Left kidney (tissue), 2 donors: ENCODE data around the gene SPATA32. TPM values are rescaled to one million over a fixed set of nuclear protein-coding genes. Genes with fewer than 3 reads are reported as not detected.
"Not testable (repeated sequence)": the region's sequence is repeated elsewhere in the genome, so short reads cannot be mapped to it uniquely, and the experiment has no call there.

Experiments
- DNase-seq: peaks from one replicate; pipeline ENCODE4 v3.0.0-alpha.2; 2013
- polyA plus RNA-seq: library from polyadenylated mRNA; unstranded; fragments of 120-200 nt; gene quantifications from one replicate; pipeline ENCODE4 v1.2.1, GENCODE V29; 2013; ENCODE audit not compliant: insufficient read length

The SPATA32 gene
- polyA plus RNA-seq, 1 donor = 0.38 TPM

DNA sequence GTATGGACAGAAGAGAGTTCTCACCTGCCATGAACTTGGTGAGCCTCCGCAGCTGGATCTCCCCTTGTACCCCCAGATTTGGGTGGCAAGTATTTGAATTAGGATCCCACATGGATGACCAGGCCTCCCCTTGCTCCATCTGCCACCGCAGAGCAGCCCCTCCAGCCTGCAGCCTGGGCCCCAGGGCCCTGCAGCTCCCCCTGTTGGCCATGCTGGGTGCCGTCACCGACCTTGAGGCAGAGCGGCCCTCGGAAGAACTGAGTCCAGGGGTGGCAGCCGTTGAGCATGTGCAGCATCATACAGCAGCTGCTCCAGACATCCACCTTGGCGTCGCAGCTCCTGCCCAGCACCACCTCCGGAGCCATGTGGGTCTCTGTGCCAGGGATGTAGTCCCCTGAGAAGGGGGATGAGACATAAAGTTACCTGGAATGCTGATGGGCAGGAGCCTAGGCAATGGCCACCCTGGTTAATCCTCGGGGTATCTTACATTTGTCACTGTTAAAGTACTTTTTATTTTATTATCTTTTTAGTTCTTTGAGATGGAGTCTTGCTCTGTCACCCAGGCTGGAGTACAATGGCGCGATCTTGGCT is 9.0 kb upstream of the SPATA32 start:
- DNase-seq = no peak

DNA sequence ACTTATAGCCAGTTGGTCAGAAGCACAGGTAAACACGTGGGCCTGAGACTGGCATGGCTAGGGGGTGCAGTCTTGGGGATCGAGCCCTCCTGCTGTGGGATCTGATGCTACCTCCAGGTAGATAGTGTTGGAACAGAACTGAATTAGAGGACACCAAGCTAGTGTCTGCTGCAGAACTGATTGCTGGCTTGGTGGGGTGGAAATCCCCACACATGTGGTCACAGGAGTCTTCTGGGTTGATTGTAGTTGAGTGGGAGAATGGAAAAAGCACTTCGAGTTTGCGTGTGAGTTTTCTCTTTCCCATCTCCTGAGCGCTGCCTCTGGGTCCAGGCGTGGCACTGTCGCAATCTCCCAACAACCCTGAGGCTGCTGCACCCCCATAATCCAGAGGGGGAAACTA is 8.0 kb upstream of the SPATA32 start:
- no peak for DNase-seq

DNA sequence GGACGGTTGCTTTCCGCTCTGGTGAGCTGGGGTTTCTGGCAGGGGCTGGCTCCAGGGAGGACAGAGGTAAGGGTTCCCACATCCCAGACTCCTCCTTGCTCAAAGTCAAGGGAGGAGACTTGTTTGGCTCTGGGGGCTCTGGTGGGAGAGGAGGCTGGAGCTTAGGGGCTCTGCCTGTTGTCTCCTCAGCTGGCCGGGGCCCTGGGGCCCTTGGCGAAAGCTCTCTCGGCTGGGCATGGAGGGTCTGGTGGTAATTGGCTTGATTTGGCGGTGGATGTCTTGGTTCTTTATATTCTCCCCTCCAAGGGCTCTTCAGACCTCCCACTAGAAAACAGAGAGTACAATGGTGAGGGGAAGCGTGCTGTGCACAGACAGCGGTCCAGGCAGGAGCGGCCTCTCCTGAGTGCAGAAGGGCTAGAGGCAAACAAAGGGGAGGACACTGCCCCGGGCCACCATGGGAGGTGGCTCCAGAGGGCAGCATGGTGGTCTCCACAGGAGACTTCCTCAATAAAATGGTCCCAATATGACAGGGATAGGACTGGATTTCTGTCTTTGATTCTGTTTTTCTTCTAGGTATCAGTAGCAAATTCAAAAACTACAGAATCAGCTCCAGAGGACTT is 5.7 kb upstream of the SPATA32 start:
- DNase-seq = no peak

DNA sequence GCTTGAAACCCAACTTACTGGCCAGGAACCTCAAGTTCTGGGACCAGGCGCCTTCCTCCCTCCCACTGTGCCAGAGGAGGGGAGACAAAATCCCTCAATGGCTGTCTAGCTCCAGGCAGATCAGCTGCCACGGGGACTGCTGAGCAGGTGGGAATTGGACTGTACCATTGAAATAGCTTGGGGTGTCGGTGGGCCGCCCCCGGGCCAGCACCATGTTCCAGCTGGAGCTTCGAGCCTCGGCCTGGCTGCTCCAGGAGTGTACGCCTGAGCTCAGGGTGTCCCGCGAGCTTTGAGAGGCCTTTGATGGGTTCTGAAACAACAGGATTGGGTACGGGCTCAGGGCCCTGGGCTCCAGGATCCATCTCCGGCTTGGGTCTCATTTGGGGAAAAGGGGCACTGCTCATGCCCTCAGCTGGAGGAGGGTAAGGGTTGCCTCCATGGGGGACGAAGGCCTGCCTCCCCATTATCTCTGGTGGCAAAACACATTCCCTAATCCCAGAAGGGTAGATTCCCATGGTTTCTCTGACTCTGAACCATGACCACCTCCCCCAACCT is 4.6 kb upstream of the SPATA32 start:
- DNase-seq = no peak

DNA sequence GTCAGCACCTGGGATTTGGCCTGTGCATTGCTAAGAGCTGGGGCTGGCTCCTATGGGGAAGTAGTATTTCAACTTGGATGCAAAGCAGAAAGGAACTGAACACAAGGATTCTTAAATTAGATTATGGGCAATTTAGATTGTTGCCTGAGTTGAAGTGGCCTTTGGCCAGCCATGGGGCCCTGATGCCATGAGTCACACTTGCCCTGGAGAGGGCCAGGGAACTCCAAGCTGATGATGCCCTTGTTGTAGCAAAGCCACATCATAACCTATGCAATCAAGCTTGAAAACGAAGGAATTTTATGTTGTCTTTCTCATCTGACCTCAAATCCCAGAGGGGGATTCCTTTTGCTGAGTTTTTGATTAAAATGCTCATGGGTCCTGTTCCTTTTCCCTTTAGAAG is 3.9 kb upstream of the SPATA32 start:
- DNase-seq = no peak

DNA sequence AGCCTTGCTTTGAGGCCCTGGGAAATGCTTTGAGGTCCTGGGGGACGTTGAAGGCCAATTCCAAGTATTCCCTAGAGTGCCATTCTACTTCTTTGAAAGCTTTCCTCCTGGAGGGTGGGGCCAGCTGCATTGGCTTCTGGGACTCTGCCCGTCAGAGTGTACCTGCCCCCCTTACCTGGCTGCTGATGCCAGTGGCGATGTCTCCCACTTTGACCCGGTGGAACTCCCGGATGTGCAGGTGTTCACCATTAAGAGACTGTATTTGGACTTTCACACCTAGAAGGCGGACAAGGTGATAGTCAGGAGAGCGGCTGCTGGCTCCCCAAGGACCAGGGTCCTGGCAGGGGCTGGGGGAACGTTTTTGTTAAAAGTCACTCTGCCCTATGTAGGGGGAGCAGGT is 3.1 kb upstream of the SPATA32 start:
- DNase-seq = no peak

DNA sequence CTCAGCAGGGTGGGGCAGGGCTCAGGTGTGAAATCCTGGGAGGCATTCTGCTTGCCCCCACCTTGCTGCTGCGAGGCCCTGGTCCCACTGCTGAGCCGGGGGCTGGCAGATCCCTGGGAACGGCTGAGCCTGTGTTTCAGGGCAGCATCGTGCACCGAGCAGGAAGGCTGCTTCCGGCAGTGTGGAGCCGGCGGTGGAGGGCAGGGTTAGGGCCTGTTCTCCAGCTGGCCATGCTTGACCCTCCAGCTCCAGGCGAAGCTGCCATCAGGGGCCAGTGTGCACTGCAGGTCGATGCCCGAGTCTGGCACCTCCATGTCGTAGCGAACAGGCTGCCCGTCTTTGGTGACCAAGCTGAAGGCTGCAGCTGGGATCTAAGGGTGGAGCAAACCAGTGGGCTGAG is 2.5 kb upstream of the SPATA32 start:
- no peak for DNase-seq

DNA sequence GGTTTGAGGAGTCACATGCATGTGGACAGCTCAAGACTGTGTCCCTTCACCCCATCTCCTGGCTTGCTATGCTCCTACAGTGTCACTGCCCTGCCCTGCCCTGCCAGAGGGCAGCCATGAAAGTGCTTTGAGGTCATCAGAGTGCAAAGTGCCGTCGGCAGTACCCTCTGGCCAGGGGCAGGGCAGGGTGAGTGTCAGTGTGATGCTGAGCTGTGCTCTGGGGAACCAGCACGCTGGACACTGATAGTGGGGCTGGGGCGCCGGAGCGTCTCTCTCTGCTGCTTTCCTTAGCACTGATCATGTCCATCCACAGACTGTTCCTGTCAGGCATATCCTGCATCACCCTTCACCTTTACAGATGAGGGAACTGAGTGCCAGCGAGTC is 1.6 kb upstream of the SPATA32 start:
- no peak for DNase-seq

DNA sequence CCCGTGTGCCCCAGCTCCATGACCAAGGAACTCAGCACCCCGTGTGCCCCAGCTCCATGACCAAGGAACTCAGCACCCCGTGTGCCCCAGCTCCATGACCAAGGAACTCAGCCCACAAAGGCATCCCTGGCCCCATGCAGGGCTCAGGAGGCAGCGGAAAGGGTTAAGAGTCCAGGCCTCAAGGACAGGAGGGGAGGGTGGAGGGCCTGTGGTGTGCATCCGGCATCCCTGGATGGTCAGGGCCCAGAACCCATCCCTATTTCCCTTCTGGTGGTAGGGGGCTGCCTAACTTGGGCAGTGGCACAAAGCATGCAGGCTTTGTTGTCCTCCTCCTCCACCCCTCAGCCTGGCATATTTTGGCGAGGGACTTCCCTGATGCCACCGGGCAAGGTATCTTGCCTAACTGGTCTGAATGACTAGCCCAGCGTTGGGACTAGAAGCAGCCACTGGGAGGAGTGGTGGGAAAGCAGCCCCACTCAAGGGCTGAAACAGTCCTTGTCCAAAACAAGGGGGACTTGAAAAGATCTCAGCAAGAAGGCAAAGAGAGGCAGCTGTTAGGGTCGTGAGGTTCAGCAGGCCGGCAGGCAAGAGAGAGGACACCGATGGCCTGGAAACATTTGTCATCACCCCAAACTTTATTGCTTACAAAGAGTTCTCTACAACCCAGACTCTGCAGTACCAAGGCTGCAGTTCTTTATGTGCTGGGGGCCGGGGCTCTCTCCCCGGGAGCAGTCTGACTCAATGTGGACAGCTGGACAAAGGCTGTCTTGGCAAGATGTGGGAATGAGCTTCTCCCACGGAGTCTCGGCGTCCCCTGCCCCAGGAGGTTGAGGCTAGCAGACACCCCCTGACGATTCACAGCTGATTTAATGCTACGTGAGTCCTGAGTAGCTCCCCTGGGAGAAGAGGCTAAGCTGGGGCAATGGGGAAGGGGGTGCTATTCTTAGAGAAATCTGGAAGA is 902 bp upstream of the SPATA32 start:
- DNase-seq = no peak

DNA sequence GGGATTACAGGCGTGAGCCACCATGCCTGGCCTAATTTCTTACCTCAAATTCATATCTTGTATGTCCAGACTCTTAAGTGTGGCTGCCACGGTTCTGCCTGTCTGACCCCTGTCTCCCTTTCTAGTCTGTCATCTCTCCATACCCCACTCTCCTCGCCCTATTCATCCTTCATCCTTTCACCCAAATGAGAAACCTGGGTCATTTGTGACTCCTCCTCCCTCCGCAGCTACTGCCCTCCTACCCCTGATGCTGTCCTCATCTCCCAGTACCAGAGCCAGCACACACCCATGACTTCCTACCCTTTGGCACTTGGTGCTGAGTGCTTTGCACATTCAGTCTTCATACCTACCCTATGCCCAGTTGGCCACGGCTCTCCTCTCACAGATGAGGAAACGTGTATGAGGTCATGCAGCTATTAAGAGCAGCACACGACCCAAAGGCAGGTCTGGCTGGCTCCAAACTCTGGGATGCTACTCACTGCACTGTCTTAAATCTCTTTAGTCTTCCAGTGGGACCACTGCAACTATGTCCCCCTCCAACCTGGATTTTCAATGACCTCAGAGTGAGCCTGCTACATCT is 1.6 kb downstream of the SPATA32 start:
- no peak for DNase-seq

DNA sequence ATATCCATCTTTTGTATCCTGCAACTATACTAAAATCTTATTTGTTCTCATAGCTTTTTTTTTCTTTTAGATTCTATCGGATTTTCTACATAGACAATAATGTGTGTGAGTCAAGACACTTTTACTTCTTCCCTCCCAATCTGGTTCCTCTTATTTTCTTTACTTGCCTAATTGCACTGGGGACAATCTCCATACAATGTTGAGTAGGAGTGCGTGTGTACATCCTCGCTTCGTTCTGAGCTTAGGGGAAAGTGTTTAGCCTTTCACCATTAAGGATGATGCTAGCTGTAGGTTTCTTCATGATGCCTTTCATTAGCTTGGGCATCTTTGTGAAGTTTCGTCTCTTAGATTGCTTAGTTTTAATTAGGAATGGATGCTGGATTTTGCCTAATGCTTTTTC is 2.9 kb downstream of the SPATA32 start:
- no peak for DNase-seq

DNA sequence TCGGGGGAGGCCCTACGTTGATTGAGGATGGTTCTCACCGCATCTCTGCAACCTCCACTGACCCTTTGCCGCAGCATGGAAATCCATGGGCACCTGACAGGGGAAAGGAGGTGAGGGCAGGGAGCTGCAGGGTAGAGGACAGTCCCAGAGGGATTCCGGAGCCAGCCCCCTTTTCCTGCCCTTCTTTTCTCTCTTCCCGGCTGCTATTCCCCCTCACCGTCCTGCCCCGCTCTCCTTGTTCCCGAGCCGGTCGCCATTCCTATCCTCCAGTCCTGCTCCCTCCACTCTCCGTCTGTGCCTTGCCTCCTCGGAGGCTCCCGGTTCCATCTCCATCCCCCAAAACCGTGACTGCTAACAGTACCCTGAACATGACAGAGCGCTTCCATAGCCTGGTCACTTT is 4.8 kb downstream of the SPATA32 start:
- DNase-seq = no peak

DNA sequence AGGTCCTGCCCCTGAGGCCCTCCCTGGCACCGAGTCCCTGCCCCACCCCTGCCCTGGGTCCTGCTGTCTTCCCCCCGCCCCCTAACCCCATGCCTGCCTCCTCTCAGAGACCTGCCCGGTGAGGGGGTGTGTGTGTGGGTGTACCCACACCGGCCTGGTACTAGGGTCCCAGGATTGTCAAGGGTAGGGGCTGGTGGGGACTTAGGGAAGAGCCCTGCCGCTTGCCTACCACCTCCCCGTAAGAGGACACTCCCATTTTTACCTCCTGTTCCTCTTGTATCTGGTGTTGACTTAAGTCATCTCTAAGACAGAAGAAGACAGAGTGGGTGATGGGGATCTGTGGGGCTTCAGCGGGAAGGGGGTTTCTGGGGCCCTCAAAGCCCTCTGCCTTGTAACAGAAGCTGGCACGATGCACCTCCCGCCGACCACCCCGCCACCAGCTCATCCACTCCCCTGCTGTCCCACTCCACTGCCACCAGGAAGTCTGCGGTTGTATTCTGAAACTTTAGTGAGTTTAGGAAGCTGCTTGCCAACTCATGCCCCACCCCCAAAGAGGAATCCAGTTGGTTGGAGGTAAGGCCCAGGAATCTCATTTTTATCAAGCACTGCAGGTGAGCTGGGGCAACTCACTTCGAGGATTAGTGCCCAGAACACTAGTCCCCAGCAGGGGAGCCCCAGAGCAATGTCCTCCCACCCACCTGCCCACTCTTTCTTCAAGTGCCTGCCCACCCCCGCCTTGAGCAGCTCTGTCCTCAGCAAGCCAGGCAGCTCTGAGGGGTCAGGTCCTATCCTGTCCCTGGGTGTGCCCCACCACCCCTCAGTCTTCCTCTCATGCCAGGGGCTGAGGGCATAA is 5.6 kb downstream of the SPATA32 start:
- no peak for DNase-seq

DNA sequence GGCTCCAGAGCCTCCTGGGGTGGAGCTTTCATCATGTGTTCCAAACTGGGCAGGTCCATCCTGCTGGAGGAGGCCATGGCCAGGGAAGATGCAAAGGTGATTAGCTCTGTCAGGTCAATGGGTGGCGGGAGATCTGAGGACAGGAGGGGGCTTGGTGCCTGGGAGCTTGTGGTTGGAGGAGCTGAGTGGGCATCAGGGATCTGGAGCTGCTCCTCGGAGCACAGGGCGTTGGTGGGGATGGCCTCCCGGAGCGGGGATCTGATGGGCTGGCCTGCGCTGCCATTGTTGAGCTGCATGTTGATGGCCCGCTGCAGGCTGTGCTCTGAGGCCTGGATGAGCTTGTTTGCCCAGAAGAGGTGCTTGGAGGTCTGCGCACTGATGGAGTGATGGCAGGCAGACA is 6.5 kb downstream of the SPATA32 start:
- DNase-seq = no peak

DNA sequence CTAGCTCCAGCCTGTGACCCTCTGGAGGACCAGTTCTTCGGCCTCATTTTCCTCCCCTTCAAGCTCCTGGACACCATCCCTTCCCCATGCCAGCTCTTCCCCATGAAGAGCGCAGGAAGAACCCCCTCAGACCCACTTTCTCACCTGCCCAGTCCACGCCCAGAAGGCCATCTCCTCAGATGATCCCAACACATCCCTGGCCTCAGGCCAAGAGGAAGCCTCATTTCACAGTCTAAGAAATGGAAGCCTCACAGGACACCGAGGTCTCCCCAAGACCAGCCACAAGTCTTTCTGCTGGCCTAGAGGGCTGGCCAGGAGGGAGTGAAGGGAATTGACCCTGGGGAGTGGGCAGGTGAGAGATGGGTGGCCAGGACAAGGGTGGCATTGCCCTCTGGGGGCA is 8.0 kb downstream of the SPATA32 start:
- no peak for DNase-seq

DNA sequence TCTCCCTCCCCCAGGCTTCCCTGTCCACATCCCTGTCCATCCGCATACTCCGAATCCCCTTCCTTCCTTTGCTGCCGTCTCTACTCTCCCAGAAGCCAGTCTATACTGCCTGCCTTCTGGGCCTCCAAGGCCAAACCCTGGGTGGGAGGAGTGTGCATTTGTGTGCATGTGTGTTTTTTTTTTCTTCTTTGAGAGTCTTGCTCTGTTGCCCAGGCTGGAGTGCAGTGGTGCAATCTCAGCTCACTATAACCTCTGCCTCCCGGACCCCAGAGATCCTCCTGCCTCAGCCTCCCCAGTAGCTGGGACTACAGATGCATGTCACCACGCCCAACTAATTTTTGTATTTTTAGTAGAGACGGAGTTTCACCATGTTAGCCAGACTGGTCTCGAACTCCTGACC is 8.7 kb downstream of the SPATA32 start:
- not testable (repeated sequence) for DNase-seq

DNA sequence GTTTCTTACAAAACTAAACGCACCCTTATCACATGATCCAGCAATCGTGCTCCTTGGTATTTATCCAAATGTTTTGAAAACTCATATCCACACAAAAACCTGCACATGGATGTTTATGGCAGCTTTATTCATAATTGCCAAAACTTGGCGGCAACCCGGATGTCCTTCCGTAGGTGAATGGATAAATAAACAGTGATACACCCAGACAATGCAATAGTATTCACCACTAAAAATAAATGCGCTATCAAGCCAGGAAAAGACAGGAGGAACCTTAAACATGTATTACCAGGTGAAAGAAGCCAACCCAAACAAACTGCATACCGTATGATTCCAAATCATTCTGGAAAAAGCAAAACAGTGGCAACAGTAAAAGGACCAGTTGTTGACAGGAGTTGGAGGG is 10.0 kb downstream of the SPATA32 start:
- no peak for DNase-seq

DNA sequence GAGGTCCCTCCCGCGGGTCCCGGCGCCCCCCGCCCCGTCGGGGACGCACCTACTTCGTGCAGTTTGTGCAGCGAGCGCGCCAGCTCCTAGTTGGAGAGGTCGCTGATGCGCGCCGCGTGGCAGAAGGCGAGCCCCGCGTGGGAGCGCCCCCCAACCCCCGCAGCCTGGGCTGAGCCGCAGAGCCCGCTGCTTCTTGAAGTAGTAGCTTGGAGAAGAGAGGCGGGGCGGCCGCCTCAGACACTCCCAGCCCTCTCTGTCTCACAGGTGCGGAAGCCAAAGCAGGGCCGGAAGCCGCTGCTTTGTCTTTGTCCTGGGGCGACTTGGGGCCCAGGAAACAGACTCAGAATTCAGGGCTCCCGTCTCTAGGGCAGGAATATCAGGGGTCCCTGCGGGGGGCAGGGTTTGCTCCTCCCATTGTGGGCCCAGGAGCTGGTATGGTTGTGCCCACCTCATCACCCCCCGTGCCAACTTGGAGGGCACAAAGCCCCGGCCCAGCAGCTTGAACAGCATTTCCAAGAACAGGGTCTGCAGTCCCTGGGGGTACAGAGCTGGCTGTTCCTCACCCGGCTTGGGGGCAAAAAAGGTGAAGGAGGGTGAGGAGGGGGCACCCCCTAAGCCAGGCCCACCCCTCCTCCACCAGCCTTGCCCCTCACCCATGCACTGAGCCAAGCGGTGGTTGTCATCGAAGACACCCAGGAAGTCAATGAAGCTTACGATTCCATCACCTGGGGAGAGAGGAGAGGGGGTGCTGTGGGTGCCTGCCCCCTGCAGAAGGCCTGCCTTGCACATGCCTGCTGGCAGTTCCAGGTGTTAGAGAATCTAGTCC is 13.5 kb downstream of the SPATA32 start:
- DNase-seq = no peak

DNA sequence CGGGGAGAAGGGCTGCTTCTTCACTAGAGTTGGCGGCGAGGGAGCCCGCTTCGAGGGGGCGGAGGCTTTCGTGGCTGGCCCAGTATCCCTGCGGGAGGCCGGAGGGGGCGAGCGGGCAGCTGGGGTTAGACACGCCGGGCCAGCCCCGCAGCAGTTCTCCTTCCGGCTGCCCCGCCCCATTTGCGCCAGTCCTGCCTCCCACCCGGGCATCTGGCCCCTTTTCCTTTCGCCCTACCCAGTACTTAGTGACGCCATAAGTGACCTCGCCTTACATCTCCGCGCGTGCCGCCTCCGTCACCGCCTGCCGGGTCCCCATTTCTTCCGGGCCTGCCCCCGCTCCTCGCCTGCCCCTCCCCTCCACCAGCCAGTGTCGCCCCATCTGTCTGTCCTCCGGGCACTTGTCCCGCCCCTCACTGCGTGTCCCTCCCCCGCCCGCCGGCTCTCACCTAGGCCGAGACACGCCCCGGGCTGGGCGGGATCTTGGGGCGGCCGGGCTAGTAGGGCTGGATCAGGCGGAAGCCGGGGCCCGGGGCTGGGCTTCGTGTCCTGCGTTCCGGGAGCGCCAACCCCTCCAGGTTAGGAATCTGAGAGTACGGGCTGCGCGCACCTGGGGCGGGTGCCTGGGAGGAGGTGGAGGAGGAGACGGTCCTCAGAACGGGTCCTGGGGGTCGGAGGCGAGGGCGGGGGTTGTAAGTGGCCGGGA is 14.3 kb downstream of the SPATA32 start:
- DNase-seq = peak; percentile 79

DNA sequence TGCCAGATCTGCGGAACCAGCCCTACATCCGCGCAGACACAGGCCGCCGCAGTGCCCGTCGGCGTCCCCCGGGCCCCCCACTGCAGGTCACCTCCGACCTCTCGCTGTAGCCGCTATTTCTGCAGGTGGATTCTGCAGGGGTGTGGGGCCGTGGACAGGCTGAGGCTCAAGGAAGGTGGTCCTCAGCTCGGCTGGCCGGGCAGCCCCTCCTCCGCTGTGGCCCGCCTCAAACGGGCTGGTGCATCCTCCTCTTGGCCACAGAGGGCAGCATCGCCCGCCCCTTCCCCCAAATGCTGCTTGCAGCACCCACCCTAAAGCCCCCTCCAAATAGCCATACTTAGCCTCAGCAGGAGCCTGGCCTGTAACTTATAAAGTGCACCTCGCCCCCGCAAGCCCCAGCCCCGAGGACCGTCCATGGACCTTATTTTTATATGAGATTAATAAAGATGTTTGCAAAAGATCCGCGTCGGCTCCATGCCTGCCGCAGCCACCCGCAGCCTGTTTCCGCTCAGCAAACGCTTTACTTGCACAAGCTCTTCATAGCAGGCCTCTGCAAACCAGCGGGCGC is 14.9 kb downstream of the SPATA32 start:
- DNase-seq = no peak
